ENCODE data around the gene IKBKG. TPM values are rescaled to one million over a fixed set of nuclear protein-coding genes. Genes with fewer than 3 reads are reported as not detected.
"Not testable (repeated sequence)": the region's sequence is repeated elsewhere in the genome, so short reads cannot be mapped to it uniquely, and the experiment has no call there.

Gene IKBKG
- total RNA-seq, 1 donor from 2014 or later, result 47.7 TPM

DNA sequence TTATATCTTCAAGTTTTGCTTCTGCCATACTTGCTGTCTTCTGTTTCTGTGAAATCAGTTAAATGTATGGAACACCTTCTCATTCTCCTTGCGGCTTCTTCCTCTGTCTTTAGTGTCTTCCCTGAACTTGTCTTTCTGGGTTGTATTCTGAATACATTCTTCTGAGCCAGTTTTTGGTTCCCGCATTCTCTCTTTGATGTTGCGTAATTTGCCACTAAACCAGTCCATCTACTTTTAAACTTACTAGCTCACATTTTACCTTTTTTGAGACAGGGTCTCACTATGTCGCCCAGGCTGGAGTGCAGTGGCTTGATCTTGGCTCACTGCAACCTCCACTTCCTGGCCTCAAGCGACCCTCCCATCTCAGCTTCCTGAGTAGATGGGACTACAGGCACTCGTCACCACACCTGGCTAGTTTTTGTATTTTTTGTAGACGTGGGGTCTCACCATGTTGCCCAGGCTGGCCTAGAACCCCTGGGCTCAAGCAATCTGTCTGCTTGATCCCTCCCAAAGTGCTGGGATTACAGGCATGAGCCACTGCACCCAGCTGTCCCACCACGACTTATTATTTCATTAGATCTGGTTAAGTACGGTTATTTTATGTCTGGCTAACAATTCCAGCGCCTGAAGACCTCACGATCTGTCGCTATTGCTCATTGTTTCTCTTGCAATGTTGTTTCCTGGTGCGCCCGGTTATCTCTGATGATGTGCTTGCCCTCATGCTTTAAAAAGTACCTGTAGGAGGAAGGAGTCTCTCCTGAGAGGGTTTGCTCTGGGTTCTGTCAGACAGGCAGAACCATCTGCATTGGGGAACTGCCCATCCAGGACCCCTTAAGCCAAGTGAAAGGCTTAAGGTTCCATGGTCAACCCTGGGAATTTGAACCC lies 21.6 kb upstream of the IKBKG start:
- intact Hi-C loops (cut with micrococcal nuclease), result no loop called here

DNA sequence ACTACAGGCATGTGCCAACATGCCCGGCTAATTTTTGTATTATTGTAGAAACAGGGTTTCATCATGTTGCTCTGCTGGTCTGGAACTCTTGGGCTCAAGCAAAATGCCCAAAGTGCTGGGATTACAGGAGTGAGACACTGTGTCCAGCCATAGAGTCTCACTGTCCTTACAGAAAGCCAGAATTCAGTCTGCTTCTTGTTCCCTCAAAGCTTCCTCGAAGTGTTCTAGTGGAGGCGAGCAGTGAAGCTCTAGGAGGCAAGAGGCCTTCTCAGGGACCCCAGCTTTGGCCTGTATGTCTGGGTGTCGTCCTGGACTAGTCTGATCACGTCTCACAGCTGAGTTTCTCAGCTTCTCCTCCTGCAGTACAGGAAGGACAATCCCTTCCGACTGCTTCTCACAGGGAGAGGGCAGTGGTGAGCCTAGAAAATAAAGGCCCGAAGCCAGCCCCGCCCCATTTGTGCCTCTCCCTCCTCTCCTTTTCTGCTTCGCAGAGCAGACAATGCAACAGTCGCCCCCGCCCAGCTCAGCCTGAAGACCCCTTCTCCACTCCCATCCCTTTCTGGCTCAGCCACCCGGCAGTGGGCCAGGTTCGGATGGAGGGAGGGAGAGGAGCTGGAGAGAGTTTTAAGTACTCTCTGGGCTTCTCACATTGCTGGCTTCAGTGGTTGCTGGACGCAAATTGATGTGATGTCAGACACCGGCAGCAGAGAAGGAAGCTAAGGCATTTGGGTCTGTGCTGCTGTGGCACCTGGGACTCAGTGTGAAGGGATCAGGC lies 20.3 kb upstream of the IKBKG start:
- intact Hi-C loops (cut with micrococcal nuclease), result no loop called here

DNA sequence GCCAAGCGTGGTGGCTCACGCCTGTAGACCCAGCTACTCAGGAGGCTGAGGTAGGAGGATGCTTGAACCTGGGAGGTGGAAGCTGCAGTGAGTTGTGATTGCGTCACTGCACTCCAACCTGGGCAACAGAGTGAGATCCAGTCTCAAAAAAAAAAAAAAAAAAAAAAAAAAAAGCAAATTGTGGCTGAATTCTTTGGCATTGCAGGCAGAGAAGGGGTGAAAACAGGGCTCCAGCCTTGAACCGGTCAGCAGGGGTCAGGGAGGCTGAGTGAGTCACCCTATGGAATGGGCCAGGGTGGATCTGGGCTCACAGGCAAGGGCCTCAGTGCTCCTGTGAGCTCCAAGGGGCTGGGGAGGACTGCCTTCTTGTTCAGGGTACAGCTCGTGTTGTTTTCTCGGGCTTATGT lies 18.2 kb upstream of the IKBKG start:
- intact Hi-C loops (cut with micrococcal nuclease), result no loop called here

DNA sequence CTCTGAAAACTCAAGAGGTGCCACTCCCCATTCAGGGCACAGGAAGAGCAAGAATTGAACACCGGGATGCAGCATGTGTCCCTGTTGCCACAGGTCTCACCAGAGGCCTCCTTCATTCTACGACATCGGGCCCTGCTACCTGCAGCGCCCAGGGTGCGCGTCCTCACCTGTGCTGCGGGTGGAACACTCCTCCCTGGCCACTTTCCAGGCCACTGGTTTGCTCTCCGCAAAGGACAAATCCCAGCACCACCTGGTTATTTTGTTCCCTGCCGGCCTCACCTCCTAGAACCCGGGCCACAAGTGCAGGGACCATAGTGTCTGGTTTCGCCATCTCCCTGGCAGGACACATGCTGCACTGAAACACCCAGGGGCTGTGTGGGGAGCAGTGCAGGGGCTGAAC lies 17.1 kb upstream of the IKBKG start:
- intact Hi-C loops (cut with micrococcal nuclease), result loop anchor here (5.0 kb wide), 1 partner anchor 133 kb away; the partner anchor contains the start of gene RPL10

DNA sequence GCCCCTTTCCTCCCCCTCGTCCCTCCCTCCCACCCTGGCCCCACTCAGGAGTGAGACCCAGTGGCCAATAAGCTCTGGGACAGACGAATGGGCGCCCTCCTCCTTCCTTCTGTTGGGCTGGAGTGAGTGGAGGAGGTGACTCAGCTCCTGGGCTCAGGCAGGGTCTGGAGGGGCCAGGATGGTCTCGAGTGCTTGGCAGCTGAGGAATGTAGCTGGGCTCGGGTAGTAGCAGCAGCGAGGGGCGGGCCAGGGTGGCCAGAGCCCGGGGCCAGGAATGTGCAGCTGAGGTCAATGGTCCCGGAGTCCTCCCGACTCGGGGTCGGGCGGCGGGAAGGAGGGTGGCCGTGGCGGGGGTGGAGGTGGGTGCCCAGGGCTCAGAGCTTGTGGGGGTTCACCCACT lies 15.8 kb upstream of the IKBKG start:
- intact Hi-C loops (cut with micrococcal nuclease), result loop anchor here (5.0 kb wide), 1 partner anchor 134 kb away; the partner anchor contains the start of gene RPL10

DNA sequence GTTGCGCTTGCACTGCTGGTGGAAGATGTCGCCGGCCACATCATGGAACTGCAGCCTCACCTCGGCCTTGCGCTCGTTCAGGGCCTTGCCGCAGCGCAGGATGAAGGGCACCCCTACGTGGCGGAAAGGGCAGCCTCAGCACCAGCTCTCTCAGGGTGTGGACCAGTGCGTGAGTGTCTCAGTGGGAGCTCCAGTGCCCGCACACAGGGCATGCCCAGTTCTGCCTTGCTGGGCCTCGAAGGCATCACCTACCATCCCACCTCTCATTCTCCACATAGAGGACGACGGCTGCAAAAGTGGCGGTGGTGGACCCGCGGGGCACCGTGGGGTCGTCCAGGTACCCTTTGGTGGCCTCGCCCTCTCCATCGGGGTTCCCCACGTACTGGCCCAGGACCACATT lies 14.7 kb upstream of the IKBKG start:
- intact Hi-C loops (cut with micrococcal nuclease), result loop anchor here (5.0 kb wide), 1 partner anchor 135 kb away; the partner anchor contains the start of gene RPL10

DNA sequence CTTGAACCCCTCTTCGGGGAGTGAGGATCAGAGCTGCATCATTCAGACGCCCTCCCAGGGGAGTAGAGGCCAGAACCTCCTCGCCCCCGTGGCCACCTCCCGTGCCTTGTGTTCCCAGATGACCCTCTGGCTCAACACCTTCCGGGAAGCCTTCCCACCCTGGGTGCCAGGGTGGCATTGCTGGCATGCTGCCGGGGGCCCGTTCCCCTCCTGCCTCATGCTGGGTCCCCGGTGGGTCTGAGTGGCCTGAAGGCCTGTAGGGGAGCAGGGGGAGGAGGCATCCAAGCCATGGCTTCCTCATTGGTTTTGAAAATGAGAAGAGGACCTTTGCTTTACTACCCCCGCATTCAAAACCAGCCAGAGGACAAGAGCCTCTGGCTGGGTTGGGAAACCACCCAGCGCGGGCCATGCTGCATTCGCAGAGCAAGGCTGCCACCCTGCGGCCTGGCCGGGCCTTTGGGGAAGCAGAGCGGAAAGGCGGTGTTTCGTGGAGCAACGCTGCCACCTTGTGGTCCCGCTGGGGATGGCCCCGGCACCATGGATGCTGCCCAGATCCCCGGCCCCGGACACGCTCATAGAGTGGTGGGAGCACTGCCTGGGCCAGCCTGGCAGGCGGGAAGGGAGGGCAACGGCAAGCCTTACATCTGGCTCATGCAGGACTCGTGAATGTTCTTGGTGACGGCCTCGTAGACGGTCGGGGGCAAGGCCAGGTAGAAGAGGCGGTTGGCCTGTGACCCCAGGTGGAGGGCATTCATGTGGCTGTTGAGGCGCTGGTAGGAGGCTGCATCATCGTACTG lies 12.7 kb upstream of the IKBKG start:
- intact Hi-C loops (cut with micrococcal nuclease), result loop anchor here (1.0 to 5.0 kb wide), 3 partner anchors 137 to 521 kb away; partner anchors contain the start of gene RPL10

DNA sequence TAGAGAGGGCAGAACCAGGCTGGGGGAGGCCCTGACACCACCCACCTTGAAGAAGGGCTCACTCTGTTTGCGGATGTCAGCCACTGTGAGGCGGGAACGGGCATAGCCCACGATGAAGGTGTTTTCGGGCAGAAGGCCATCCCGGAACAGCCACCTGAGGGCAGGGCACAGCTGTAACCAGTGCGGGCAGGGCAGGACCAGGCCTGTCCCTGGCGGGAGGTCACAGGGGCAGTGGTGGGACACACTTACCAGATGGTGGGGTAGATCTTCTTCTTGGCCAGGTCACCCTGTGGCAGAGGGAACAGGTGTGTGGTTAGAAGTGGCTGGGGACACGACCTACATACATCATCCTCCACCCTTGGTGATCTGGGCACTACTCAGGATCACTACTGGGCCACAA lies 11.5 kb upstream of the IKBKG start:
- intact Hi-C loops (cut with micrococcal nuclease), result no loop called here

DNA sequence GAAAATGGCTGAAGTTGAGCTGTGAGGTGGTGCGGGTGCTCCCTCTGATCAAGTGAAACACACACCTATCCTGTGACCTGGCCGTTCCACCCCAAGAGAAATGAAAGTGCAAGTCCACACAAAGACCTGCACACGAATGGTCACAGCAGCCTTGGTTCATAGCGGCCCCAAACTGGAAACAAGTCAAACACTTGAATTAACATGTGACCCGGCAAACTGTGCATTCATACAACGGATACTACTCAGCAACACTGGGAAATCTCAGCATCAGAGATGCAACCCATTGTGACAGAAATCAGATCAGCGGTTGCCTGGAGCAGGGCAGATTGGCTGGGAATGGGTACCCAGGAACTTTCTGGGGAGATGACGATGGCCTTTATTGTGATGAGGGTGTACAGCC lies 8.3 kb upstream of the IKBKG start:
- intact Hi-C loops (cut with micrococcal nuclease), result no loop called here

DNA sequence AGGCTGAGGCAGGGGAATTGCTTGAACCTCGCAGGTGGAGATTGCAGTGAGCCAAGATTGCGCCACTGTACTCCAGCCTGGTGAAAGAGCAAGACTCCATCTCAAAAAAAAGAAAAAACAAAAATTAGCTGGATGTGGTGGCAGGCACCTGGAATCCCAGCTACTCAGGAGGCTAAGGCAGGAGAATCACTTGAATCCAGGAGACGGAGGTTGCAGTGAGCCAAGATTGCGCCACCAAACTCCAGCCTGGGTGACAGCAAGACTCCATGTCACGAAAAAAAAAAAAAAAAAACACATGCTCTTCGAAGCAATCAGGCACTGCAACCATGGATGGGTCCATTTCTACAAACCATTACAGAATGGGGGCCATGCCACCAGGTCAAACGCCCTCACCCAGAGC lies 7.1 kb upstream of the IKBKG start:
- intact Hi-C loops (cut with micrococcal nuclease), result not testable (repeated sequence)

DNA sequence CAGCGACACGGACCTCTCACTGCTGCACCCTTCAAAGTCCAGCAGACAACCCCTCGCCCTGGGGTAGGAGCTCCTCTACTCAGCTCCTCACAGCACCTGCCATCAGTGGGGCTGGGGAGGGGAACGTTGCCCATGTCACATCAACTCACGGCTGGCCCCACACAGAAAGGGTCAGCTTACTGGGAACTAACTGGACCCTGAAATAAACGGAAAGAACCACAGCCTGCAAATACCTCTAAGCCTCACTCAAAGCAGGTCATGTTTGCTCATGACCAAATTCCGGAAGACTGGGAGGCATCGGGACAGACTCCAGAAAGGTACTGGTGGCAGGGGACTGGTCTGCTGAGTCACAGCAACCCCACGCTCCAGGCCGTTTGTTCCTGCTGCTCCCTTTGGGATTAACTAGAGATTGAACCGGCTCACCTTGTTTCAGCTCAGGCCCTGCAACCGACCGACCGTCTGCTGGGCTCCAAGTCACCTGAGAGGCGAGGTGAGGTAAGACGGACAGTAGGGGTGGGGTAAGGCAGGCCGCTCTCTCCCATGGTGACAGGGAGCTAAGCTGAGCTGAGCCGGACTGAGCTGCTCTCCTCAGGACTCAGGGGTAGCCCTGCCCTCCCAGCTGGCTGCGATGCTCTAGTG lies 6.4 kb upstream of the IKBKG start:
- intact Hi-C loops (cut with micrococcal nuclease), result no loop called here

DNA sequence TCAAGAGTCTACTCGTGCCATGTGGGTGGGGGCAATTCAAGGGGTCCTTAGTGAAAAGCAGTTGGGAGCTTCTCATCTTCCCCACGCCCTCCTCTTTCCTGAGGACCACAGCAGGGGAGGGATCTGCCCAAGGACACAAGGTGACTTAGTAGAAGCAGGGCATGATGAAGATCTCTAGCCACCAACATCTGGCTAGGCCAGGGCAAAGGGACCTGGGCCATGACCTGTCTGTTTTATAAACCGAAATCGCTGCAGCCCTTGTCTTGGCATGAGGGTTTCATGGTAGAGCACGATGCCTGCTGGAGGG lies 5.9 kb upstream of the IKBKG start:
- intact Hi-C loops (cut with micrococcal nuclease), result no loop called here

DNA sequence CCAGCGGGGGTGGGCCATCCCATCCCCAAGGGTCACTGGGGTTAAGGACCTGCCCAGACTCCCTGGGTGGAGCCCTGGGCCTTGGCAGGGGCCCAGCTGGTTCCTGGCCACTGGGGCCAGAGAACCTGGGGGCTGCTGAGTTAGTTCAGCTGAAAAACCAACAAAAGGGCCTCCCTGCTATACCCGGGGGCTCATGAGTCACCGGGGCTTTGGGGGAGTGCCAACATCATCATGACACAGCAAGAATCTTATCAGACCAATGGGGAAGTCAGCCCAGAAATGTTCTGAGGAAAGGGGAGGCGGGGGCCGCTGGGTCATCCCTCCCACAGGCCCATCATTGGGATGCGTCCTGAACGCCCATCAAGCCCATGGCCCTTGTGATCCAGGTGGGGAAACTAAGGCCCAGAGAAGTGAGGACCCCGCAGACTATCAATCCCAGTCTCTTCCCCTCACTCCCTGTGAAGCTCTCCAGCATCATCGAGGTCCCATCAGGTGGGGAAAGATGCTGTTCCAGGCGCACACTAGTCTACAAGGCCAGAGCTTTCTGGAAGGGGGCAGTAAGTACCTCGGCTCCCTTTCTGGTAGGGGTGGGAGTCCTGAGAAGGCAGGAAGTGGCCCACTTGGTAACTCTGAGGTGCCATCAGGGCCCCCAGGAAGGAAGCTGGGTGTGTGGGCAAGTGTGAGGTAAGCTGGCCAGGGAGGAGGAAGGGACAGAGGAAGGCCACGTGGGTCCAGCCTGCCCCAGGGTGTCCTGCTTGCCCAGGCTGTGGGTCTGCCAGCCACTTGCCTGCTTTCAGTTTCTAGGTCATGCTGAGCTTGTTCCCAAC lies 5.3 kb upstream of the IKBKG start:
- intact Hi-C loops (cut with micrococcal nuclease), result no loop called here

DNA sequence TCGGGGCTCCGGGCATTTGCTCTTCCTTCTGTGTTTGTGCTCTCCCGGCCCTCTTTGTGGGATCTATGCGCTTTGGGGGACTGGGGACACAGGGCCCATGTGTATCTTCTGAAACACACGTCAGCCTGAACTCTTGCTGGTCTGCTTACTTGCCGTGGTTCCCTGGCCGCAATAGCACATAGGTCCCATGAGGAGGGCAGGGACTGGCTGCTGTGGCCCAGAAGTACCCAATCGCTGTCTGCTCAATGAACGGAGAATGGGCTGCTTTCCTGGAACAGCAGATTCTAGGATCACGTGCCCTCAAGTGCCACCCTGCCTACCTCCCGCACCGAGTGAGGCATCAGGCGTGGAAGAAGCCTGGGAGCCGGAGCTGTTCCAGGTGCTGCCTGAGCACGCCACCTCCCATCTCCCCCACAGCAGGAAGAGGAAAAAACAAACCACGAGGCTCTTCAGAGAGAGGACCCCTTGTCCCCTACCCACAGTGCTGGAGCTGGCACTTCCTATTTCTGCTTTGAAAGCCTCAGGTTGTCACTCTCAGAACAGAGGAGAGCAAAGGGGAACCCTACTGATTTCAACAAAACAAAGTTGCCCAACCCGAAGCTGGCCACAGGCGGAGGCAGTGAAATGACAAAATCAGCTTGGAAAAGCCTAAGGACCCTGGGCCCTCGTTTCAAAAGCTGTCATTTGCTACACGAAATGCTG lies 4.5 kb upstream of the IKBKG start:
- intact Hi-C loops (cut with micrococcal nuclease), result no loop called here

DNA sequence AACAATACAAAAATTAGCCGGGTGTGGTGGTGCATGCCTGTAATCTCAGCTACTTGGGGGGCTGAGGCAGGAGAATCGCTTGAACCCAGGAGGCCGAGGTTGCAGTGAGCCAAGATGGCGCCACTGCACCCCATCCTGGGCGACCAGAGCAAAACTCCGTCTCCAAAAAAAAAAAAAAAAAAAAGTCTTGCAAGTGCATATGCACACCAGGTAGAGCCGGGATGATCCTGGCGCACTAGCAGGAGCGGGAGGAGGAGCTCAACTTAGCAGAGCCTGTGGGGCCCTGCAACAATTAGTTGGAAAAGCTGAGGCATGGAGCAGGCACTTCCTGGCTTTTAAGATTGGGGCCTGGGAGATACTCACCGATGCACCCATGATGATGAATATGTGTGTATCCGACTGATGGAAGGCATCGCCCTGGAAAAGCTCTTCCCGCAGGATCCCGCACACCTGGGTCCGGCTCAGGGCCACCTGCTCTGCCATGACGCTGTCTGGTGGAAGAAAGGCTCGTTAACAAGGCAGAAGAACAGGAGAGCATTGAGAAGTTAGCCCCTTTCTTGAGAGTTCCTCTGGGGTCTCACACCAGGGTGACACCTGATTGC lies 1.6 kb upstream of the IKBKG start:
- intact Hi-C loops (cut with micrococcal nuclease), result no loop called here

DNA sequence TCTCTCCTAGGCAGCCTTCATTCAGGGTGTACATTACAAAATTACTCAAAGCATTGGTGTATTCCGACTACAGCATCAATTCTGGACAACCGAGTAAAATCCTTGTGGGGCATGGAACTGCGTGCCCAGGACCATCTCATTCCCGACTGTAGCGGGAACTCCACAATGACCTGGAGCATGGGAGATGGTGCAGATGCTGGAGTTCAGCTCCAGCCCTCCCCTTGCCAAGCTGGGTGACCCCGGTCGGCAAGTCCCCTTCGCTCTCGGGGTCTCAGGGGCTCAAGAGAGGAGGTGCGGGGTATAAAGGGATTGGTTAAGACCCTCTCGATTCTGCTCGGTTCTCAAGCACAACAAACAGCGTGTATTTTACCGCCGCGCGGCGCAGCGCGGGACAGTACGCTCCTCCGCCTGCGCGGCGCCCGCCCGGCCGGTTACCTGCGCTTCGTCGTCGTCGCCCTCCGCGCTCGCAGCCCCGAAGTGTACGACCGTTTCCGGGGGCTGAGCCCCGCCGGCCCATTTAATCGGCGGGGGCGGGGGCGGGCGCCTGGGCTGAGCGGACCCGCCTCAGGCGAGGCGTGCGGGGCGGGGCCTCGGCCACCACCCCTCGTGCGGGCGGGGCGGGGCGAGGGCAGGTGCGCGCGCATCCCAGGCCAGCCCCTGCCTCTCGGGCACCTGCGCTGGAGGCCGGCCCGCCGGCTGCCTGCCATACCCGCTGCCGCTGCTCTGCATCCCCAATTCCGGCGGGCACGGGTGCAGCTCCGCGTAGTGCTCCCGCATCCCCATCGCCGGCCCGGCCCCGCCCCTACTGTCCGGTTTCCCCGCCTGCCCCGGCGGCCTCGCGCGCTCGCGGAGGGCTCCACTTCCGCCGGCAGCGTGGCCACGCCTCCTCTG lies 821 bp upstream of the IKBKG start, which contains the start of gene G6PD:
Gene G6PD, minus strand, starts transcription at position 493 of the 891 bp plus-strand sequence. CDS start 691 bp downstream, outside the sequence.
- intact Hi-C loops (cut with micrococcal nuclease), result loop anchor here (1.0 kb wide), 7 partner anchors 30 to 822 kb away; partner anchors contain the start of genes ABCD1, BCAP31, DKC1 and FAM3A

DNA sequence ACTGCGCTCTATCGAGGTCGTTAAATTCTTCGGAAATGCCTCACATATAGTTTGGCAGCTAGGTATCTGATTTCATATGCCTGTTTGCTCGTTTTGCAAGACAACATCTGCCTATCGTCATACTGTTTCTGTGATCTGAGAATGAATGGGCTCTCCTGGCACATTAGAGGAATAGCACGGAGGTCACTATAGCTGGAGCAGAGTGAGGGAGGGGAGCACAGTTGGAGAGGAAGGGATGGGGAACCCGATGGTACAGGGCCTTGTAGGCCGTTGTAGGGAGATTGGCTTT lies 552 bp downstream of the IKBKG start:
- intact Hi-C loops (cut with micrococcal nuclease), result no loop called here

DNA sequence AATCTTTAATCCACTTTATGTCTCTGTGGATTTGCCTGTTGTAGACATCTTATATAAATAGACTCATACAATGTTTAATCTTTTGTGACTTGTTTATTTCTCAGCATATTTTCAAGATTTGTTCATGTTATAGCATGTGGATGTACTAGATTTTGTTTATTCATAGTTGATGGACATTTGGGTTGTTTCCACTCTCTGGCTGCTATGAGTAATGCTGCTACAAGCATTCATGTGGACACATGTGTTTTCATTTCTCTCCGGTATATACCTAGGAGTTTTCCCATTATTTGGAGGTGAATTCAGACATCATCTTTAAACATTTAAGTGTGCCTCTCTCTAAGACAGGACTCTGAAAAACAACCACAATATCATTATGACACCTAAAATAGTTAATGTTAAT lies 2.3 kb downstream of the IKBKG start:
- intact Hi-C loops (cut with micrococcal nuclease), result no loop called here

Data from T-helper 1 cell treated with Interleukin-12 subunit alpha and Interleukin-12 subunit beta and Interleukin-4 antibody, amounts not matched to agents 30 ng/mL and 1 ng/mL, for 36 hours (primary cell).